ENCODE results near the gene MAPK12.

GRCh38 chr22:50213263-50213662 lies 48.2 kb downstream of the MAPK12 start:
- no peak for TF ChIP-seq POLR2A (IDR thresholded peaks at IDR 0.05)
- TF ChIP-seq CTCF (IDR thresholded peaks at IDR 0.05): no peak

Measured in thyroid gland (tissue), 4 donors.